GM18951 (cell line): ENCODE results near the gene RELN.

ENCODE experiments used
- POLR2A ChIP-seq: IDR thresholded peaks from 4 replicates; pipeline ENCODE4 v1.6.1; 2011; ENCODE audit warnings: mild to moderate bottlenecking; ENCODE audit not compliant: insufficient read length, insufficient read depth; ENCODE audit errors: extremely low read depth
- in situ Hi-C: fragments of 300-500 bp; cut with MboI; formaldehyde crosslinking; loops from one replicate; pipeline ENCODE4 v1.12.0; 2022; ENCODE audit warnings: low sequenced_read_pairs, mixed read lengths, inconsistent platforms; ENCODE audit not compliant: unreplicated experiment

Gene RELN

GRCh38 chr7:103480771-103481170 is 508.7 kb downstream of the RELN start:
- TF ChIP-seq POLR2A, result no peak
- in situ Hi-C loops, result no loop called here

- in situ Hi-C loops, result no loop called here
- no peak for TF ChIP-seq POLR2A
Measured at GRCh38 chr7:103474956-103475355, 514.5 kb downstream of the RELN start.

DNA sequence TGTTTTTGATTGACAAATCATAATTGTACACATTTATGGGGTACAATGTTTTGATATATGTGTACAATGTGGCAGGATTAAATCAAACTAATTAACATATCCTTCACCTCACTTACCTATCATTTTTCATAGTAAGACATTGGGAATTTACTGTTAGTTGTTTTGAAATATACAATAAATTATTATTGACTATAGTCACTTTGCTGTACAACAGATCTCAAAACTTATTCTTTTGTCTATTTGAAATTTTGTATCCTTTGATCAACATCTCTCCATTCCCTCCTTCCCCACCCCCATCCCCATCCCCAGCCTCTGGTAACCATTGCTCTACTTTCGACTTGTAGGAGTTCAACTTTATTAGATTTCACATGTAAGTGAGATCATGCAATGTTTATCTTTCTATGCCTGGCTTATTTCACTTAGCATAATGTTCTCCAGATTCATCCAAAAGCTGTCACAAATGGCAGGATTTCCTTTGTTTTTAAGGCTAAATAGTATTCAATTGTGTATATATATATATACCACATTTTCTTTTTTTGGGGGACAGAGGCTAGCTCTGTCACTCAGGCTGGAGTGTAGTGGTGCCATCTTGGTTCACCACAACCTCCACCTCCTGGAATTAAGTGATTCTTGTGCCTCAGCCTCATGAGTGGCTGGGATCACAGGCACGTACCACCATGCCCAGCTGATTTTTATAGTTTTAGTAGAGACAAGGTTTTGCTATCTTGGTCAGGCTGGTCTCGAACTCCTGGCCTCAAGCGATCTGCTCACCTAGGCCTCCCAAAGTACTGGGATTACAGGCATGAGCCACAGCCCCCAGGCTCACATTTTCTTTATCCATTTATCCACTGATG is 520.1 kb downstream of the RELN start:
- TF ChIP-seq POLR2A, result no peak
- in situ Hi-C loops, result no loop called here

DNA sequence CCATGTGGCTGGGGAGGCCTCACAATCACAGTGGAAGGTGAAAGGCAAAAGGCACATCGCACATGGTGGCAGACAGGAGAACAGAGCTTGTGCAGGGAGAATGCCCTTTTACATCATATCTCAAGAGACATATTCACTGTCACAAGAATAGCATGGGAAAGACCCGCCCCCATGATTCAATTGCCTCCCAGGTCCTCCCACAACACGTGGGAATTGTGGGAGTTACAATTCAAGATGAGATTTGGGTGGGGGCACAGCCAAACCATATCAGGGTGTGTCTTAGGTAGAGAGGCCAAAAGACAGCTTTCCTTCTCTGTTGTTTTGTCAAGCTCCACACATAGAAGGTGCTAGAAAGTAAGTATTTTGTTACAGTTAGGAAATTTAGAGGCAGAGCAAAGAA is 522.6 kb downstream of the RELN start:
- TF ChIP-seq POLR2A, result no peak
- in situ Hi-C loops, result no loop called here

DNA sequence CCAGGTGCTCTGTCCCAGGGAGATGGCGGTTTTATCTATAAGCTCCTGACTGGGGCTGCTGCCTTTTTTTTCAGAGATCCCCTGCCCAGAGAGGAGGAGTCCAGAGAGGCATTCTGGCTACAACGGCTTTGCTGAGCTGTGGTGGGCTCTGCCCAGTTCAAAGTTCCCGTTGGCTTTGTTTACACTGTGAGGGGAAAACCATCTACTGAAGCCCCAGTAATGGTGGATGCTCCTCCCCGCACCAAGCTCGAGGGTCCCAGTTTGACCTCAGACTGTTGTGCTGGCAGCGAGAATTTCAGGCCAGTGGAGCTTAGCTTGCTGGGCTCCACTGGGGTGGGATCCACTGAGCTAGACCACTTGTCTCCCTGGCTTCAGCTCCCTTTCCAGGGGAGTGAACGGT is 527.1 kb downstream of the RELN start:
- no peak for TF ChIP-seq POLR2A
- in situ Hi-C loops, result no loop called here

DNA sequence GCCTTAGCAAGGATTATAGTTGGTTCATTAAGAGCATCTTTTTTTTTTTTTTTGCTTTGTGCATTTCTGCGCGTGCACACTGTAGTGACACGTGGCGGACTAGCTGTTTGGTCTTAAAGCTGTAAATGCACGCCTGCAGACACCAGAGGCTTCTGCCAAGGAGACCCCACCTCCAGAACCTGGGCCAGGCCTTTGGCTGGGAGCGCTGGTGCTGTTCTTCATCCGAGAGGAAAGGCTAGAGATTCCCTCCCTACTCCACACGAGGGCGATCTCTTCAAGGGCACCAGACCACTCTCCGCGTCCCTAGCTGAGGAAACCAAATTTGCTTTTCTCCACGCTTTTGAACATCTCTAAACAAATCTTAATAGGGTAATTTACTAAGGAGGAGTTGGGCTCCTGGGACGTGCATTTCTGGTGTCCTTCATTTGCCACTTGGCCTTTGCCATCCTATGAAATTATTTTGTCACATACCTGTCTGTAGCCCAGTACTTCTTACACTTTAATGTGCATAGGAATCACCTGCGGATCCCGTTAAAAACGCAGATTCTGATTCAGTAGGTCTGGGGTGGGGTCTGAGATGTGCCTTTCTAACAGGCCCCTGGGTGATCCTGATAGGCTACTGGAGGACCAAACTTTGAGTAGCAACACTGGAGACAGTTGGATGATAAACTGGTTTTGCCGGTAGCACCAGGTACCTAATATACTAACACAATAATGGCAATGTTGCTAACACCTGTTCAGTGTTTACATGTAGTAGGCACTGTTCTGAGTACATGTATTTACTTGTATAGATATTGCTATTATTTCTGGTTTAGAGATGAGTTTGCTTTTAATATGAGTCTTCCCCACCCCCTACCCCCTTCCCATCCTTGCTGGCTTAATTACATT is 542.1 kb downstream of the RELN start:
- TF ChIP-seq POLR2A, result no peak
- in situ Hi-C loops, result no loop called here

GRCh38 chr7:103446049-103446520 is 543.4 kb downstream of the RELN start, which contains the start of gene SLC26A5:
TSS of gene SLC26A5 (minus strand) at chr7:103446207. CDS start at chr7:103421514, 24,693 bp downstream.
- in situ Hi-C loops, result no loop called here
- TF ChIP-seq POLR2A, result no peak

DNA sequence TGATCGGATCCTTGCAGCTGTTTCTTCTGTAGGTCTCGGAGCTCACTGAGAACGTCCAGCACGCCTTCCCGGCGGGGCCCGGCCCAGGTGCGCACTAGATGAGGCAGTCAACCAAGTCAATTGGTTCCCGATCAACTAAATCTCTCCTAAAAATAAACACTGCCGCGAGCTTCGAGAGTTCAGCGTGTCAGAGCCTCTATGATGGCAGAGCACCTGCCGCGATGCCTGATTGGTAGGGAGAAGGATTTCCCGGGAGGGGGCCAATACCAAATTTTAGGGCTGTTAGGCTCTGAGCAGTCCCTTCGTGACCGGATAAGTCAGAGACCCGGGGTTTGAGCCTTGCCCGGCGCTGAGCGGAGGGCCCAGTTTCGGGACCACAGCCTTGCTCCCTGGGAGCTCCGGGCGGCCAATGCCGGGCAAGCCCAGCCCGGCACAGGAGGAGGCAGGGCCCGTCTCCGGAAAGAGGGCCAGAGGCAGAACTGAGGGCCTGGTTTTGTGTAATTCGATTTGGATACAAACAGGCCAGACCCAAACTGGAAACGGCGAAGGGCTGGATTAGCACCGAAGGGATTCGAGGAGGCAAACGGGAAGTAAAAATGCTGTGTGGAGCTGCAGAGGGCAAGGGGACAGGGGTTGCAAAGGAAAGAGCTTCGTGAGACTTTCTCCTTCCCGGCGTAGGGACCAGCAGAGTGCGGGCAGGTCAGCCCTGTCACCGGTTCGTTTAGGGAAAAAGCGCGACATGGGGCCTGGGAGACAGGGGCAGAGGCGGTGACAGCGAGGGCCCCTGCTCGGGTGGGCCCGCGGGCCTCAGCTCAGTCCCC is 544.0 kb downstream of the RELN start:
- TF ChIP-seq POLR2A, result no peak
- in situ Hi-C loops, result no loop called here

DNA sequence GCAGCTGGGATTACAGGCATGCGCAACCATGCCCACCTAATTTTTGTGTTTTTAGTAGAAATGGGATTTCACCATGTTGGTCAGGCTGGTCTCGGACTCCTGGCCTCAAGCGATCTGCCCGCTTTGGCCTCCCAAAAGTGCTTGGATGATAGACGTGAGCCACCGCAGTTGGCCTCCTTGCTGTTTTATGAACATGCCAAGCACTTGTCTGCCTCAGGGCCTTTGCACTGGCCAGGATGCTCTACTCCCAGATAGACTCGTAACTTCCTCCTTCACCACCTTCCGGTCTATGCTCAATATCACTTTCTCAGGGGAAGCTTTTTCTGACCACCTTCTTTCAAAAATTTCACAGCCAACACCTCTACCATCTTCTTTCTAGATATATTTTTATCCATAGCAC is 549.8 kb downstream of the RELN start:
- no peak for TF ChIP-seq POLR2A
- in situ Hi-C loops, result no loop called here

- in situ Hi-C loops, result no loop called here
- TF ChIP-seq POLR2A, result no peak
Measured at GRCh38 chr7:103437623-103438022, 551.8 kb downstream of the RELN start.

DNA sequence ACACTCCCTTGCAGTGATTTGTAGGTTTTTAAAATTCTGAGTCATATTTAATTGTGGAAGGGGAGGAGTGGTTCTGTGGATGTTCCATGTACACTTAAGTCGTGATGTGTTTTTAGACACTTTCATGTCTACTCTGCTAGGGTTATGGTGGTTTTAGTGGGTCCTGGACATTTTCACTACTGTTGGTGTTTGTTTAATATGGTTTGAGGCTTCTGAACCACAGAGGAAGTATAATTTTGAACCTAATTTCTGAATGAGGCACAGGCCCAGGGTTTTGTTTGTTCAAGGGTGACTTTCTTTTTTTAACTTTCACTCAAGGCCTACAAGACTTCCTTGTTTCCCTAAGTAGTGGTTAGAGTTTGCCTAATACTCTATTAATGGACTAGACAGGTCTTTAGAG is 556.7 kb downstream of the RELN start:
- in situ Hi-C loops, result no loop called here
- TF ChIP-seq POLR2A, result no peak

DNA sequence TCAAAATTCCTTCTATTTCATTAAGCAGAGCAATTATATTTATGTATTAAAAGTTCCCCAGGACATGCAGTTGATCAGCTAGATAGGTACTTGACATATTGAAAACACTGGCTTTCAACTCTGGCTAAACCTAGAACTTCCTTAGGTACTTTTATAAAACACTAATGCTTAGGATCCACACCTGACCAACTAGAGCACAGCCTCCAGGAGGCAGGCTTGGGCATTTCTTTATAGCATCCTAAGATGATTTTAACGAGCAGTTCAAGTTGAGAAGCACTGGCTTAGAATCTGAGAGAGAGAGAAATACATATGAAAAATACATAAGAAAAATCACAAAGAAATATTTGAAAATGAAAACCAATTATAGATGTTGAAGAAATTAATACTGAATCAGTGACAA is 564.3 kb downstream of the RELN start:
- TF ChIP-seq POLR2A, result no peak
- in situ Hi-C loops, result no loop called here
